Sigmoid colon (tissue), 7 donors: ENCODE measurements around the gene NOTCH1. TPM values are rescaled to one million over a fixed set of nuclear protein-coding genes. Genes with fewer than 3 reads are reported as not detected.
"Not testable (repeated sequence)": the region's sequence is repeated elsewhere in the genome, so short reads cannot be mapped to it uniquely, and the experiment has no call there.

ENCODE experiments used
- DNase-seq: peaks from one replicate; pipeline ENCODE4 v3.0.0-alpha.2; 2019
- H3K27ac ChIP-seq, 4 donors: fragments of 200-600 bp; sonication (generic); one replicate each; pipeline ENCODE4 v1.5.1; 2016 to 2019; ENCODE audit warnings: mild to moderate bottlenecking in 1 of 4
- H3K27me3 ChIP-seq, 3 donors: fragments of 200-600 bp; sonication (generic); one replicate each; pipeline ENCODE4 v1.5.1; 2019; ENCODE audit warnings: mild to moderate bottlenecking in 1 of 3
- H3K36me3 ChIP-seq, 4 donors: fragments of 200-600 bp; sonication (generic); one replicate each; pipeline ENCODE4 v1.5.1; 2016 to 2019
- H3K4me1 ChIP-seq, 4 donors: fragments of 200-600 bp; sonication (generic); one replicate each; pipeline ENCODE4 v1.5.1; 2017 to 2019
- H3K4me3 ChIP-seq, 4 donors: fragments of 200-600 bp; sonication (generic); one replicate each; pipeline ENCODE4 v1.5.1; 2017 to 2019; ENCODE audit warnings: mild to moderate bottlenecking in 2 of 4, moderate library complexity in 1 of 4
- H3K9me3 ChIP-seq, 4 donors: fragments of 200-600 bp in 3 of 4; sonication (generic) in 3 of 4; one replicate each; pipeline versions ENCODE4 v1.5.1 to v1.6.1; 2013 to 2019
- CTCF ChIP-seq, 4 experiments: fragments of 450-650 bp in 3 of 4; fragments of 200-600 bp in 1 of 4; IDR thresholded peaks; one replicate each; pipeline ENCODE4 v1.5.1; 2016 to 2019; ENCODE audit warnings: antibody characterized with exemption in 4 of 4, mild to moderate bottlenecking in 3 of 4, moderate library complexity in 2 of 4
- EP300 ChIP-seq, 4 donors: sonication (generic); formaldehyde crosslinking; IDR thresholded peaks; one replicate each; pipeline ENCODE4 v1.6.1; 2017; ENCODE audit warnings: antibody characterized with exemption in 4 of 4
- POLR2A ChIP-seq, 2 donors: fragments of 450-650 bp; IDR thresholded peaks; one replicate each; pipeline ENCODE4 v1.6.1; 2016; ENCODE audit warnings: antibody characterized with exemption in 2 of 2, mild to moderate bottlenecking in 2 of 2, moderate library complexity in 2 of 2
- POLR2AphosphoS5 ChIP-seq, 4 donors: sonication (generic); formaldehyde crosslinking; IDR thresholded peaks; one replicate each; pipeline ENCODE4 v1.6.1; 2017; ENCODE audit warnings: antibody characterized with exemption in 4 of 4
- WGBS, 2 donors: extraction: QIAGEN DNeasy Blood & Tissue Kit; methylation state at CpG; one replicate each; pipeline ENCODE4 v1.1.7; 2013; 5-methylcytosine and 5-hydroxymethylcytosine counted together
- intact Hi-C: fragments of 100-400 bp; cut with DNase I; formaldehyde crosslinking; loops from one replicate; pipeline ENCODE4 v1.15.1; 2023
- polyA plus RNA-seq, 3 donors: library from polyadenylated mRNA; stranded (reverse); fragments of 200-250 nt; gene quantifications; one replicate each; pipeline ENCODE4 v1.2.3, GENCODE V29; 2013
- total RNA-seq, 4 donors: library from RNA; depleted of rRNA; stranded (reverse); fragments of >200 nt; gene quantifications; one replicate each; pipeline ENCODE4 v1.1.0, GENCODE V29; 2016
- donor health status: healthy with polysubstance abuse.
- donor health status: Bipolar disorder and iron deficiency.
- donor health status: healthy.

The NOTCH1 gene
- total and polyA plus RNA-seq, 7 donors, result 1.8 to 36.0 (median 30.7) TPM

GRCh38 chr9:136584401-136584932, 38.6 kb upstream of the NOTCH1 start:
- WGBS, 2 donors, result 71 to 74% methylated on average over 23 of the region's 23 CpGs
- DNase-seq, result no peak
- no peak overlapping the region for H3K4me3 ChIP-seq
- no peak for TF ChIP-seq POLR2A (IDR thresholded peaks at IDR 0.05)
- no peak for TF ChIP-seq POLR2AphosphoS5 (IDR thresholded peaks at IDR 0.05)
- no peak for TF ChIP-seq EP300 (IDR thresholded peaks at IDR 0.05)
- TF ChIP-seq CTCF (IDR thresholded peaks at IDR 0.05), result no peak
- H3K4me1 ChIP-seq, result peaks cover 0 to 36% (median 29%) of the 10 kb centered on the region in 4 donors
- H3K36me3 ChIP-seq, result no peaks in the 10 kb centered on the region
- no peak overlapping the region for H3K27ac ChIP-seq
- H3K27me3 ChIP-seq, result peaks cover 0 to 9% (median 0%) of the 10 kb centered on the region in 3 donors
- intact Hi-C loops, result no loop called here
- H3K9me3 ChIP-seq, result no peaks in the 10 kb centered on the region

- Histone ChIP-seq H3K9me3 (no peaks in the 10 kb centered on the region), H3K27ac (no peak overlapping the region), H3K27me3 (peaks cover 0 to 9% (median 0%) of the 10 kb centered on the region in 3 donors), H3K4me1 (peaks cover 0 to 29% (median 22%) of the 10 kb centered on the region in 4 donors), H3K36me3 (no peaks in the 10 kb centered on the region), H3K4me3 (no peak overlapping the region)
- WGBS, 2 donors, result 85 to 89% methylated on average over 11 of the region's 11 CpGs
- DNase-seq, result no peak
- intact Hi-C loops, result no loop called here
- TF ChIP-seq POLR2A (IDR thresholded peaks at IDR 0.05), result no peak
- TF ChIP-seq POLR2AphosphoS5 (IDR thresholded peaks at IDR 0.05), result no peak
Observed at GRCh38 chr9:136582977-136583735, 37.3 kb upstream of the NOTCH1 start.

GRCh38 chr9:136581614-136582447, 36.0 kb upstream of the NOTCH1 start:
- Histone ChIP-seq H3K4me3 (no peak overlapping the region), H3K27ac (no peak overlapping the region), H3K4me1 (peaks cover 0 to 16% (median 9%) of the 10 kb centered on the region in 4 donors), H3K36me3 (no peaks in the 10 kb centered on the region), H3K27me3 (no peaks in the 10 kb centered on the region), H3K9me3 (no peaks in the 10 kb centered on the region)
- no peak for DNase-seq
- WGBS, 2 donors, result 96 to 98% methylated on average over 12 of the region's 12 CpGs
- intact Hi-C loops, result no loop called here
- TF ChIP-seq CTCF (IDR thresholded peaks at IDR 0.05), result no peak
- no peak for TF ChIP-seq POLR2AphosphoS5 (IDR thresholded peaks at IDR 0.05)
- no peak for TF ChIP-seq POLR2A (IDR thresholded peaks at IDR 0.05)
- no peak for TF ChIP-seq EP300 (IDR thresholded peaks at IDR 0.05)

- not testable (repeated sequence) for DNase-seq, H3K27ac ChIP-seq, H3K9me3 ChIP-seq, H3K4me3 ChIP-seq, H3K36me3 ChIP-seq, H3K27me3 ChIP-seq
- H3K4me1 ChIP-seq, result peaks cover 0 to 20% (median 14%) of the 10 kb centered on the region in 4 donors
- 82 to 84% methylated on average over 8 of the region's 9 CpGs for WGBS, 2 donors
- intact Hi-C loops, result loop anchor here (5.0 kb wide), 1 partner anchor 37 kb away; no protein-coding TSS in a partner anchor
Observed at GRCh38 chr9:136579650-136580219, 33.9 kb upstream of the NOTCH1 start.

GRCh38 chr9:136578915-136579649, 33.2 kb upstream of the NOTCH1 start:
- TF ChIP-seq POLR2AphosphoS5 (IDR thresholded peaks at IDR 0.05) (no peak), POLR2A (IDR thresholded peaks at IDR 0.05) (no peak), CTCF (IDR thresholded peaks at IDR 0.05) (no peak)
- Histone ChIP-seq H3K27me3 (no peaks in the 10 kb centered on the region), H3K4me3 (no peak overlapping the region), H3K9me3 (no peaks in the 10 kb centered on the region), H3K4me1 (peaks cover 0 to 18% (median 14%) of the 10 kb centered on the region in 4 donors), H3K36me3 (no peaks in the 10 kb centered on the region), H3K27ac (no peak overlapping the region)
- DNase-seq, result no peak
- WGBS, 2 donors, result 45 to 49% methylated on average over 15 of the region's 15 CpGs
- intact Hi-C loops, result loop anchor here (5.0 kb wide), 1 partner anchor 37 kb away; no protein-coding TSS in a partner anchor
